ENCODE measurements around the gene CLCA4.
"Not testable (repeated sequence)": the region's sequence is repeated elsewhere in the genome, so short reads cannot be mapped to it uniquely, and the experiment has no call there.

The CLCA4 gene

DNA sequence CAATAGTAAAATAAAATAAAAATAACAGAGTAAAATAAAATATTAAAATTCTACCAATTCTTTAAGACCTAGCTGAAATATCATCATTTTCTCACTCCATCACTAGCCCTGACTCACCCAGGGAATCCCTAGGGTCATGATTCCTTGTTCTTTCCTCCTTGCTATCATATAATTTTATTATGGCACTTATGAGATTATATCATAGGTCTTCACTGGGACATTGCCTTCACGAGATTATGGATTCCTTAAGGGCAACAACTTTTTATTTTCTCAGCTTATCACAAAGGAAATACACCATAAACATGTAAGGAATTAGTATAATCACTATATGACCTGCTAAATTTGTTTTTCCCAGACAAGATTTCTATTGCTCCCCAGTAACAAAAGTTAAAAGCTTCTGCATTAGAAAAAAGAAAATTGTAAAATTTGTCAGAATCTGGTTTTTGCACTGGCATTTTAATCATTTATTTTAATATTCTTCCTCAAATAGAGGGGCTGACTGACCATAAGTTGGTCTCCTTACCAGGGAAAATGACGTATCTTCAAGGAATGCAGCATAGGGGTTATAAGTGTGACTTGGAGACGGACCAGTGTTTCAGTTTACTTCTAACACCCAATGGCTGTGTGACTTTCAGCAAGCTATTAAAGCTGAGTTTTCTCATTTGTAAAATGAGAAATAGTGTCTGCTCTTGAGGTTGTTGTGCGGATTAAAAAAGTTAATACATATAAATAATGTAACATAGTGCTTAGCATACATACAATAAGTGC, 8.8 kb upstream of the CLCA4 start:
- no peak for DNase-seq (ENCODE audit: low spot score)

DNA sequence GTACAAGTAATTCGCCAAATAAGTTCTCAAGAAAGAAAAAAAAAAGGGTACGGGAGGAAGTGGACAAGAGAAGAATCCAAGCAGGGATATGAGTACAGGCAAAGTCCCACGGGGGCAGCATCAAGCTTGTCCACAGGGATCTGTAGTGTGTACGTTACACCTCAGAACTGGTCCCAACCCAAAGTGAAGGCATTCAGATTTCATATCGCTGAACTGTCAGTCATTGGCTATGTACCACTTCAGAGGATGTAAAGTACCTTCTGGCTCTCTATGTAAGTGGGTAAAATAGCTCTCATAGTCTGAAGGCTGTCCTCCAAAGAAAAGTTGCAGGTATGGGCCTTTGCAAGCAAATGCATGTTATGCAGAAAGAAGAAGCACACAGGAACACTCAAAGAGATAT, 8.1 kb upstream of the CLCA4 start:
- no peak for DNase-seq (ENCODE audit: low spot score)

DNA sequence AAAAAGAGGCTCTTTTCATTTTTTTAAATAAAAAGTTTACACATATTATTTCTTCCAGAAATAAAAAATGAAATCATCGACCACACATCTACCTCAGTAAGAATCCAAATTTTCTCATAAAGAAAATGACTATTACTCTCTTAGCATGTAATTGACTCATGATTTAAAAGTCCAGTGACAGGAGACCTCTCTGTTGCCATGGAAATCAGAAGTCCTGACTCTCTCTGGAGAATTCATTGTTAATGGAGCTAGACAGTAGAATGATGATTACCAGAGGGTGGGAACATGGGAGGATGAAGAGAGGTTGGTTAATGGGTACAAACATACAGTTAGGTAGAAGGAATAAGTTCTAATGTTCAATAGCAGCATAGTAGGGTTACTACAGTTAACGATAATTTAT, 5.0 kb upstream of the CLCA4 start:
- no peak for DNase-seq (ENCODE audit: low spot score)

DNA sequence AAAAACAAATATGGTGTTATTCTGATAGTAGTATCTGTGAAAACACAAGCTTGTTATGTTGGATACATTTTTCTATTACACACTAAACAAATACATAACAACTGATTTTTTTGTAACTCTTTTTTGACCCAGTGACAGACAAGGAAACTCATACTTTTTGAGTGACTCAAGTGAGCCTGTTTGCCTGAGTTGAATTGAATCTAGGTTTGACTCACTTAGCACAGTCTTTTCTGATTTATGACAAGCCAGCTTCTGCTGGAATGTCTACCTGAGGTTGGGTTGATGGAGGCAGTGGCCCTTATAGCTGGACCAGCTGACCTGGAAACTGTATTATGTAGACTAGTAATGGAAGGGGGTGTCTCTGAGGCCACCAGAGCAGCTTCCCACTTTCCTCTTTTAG, 4.2 kb upstream of the CLCA4 start:
- DNase-seq (ENCODE audit: low spot score): no peak

DNA sequence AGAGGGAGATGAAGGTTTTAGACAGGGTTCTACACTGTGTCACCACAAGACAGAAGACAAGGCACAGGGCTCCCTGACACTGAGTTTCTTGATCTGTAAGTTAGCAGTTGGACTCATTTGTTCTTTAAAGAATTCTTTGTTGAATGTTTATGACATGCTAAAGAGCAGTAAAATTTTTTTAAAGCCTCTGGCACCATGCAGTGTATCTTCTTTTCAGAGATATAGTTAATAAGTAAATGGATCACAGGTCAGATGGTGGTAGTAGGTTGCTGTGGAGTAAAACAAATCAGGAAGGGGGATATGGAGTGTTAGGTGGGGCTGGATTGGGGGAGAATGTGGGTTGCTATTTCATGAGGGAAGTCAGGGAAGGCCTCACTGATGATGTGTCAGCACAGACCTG, 2.0 kb downstream of the CLCA4 start:
- no peak for DNase-seq (ENCODE audit: low spot score)

DNA sequence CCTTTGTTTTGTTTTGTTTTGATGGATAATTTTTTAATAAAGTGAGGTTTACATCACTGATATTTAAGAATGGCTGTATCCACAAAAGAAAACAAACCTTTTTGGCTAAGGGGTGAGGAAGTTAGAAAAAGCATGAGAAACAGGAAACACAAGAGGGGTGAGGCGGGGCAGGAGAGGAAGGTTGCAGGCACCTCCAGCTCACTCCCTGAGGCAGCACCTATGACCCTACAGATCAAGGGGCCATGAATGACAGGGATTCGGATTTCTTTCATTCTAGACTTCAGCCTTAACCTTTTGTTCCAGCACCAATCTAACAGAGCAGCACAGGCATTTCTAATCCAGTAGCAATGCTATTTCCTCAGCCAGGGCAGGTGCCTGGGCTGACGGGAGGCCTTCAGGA, 4.4 kb downstream of the CLCA4 start:
- no peak for DNase-seq (ENCODE audit: low spot score)

DNA sequence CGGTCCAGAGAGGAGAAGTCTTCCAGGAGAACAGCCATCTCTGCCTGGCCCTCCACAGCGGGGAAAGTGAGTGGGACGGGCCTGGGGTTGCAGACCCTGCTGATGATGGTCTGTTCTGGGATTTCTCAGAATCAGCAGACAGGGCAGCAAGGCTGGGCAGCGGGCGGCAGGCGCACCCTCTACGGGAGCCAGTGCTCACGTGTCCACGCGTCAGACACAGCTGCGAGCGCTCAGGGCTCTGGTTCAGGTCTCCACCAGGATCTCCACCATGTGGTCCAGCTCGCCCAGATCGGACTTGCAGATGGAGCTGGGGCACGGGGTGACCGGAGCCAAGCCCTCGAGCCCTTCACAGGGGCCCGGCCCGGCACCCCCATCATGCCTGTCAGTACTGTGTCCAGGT, 5.5 kb downstream of the CLCA4 start:
- DNase-seq (ENCODE audit: low spot score): no peak

DNA sequence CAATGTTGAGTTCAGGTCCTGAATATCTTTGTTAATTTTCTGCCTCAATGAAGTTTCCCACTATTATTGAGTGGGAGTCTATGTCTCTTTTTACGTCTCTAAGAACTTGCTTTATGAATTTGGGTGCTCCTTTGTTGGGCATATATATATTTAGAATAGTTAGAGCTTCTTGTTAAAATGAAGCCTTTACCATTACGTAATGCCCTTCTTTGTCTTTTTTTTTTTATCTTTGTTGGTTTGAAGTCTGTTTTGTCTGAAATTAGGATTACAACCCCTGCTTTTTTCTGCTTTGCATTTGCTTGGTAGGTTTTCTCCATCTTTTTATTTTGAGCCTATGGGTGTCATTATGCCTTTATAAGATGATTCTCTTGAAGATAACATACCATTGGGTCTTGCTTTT, 10.9 kb downstream of the CLCA4 start:
- DNase-seq (ENCODE audit: low spot score): no peak

DNA sequence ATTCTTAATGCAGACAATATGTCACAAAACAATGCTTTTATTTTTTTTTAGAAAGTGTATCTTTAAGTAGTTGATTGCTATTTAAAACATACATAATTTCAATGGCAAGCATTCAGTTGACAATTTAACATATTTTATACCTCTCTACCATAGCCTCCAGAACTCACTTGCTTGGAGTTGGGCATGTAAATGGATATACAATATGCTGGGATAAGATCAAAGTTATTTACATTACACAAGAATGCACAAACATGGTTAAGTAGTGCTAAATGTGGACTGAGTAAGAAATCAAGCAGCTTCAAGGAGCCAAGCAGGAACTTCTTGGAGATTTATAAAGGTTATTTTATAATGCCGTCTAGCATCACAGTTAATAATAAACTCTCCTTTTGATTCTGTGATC, 17.0 kb downstream of the CLCA4 start:
- no peak for DNase-seq (ENCODE audit: low spot score)

DNA sequence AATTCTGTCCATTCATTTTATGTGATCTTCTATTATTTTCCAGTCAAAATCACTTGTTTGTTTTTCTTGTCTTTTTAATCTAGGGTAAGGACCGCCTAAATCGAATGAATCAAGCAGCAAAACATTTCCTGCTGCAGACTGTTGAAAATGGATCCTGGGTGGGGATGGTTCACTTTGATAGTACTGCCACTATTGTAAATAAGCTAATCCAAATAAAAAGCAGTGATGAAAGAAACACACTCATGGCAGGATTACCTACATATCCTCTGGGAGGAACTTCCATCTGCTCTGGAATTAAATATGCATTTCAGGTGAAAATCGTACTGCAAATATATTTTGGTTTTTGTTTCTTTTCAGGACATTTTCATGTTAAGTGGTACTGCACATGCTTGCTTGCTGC, 20.5 kb downstream of the CLCA4 start:
- no peak for DNase-seq (ENCODE audit: low spot score)

DNA sequence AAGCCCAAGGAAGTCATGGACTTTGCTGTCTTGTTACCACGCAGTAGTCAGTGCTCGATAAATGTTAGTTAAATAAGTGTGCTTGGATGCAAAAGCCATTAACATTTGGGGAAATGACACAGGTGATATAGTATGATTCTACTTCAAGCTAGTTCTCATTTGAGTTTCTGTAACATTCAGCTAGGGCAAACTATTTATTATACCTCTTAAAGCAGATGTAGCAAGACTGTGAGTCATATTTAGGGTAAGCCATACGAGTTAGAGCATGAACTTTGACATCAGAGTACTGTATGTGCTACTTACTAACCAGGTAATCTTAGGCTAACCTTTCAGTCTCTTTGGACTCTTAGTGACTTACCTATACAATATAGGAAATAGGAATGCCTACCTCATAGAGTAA, 21.0 kb downstream of the CLCA4 start:
- DNase-seq (ENCODE audit: low spot score): no peak

DNA sequence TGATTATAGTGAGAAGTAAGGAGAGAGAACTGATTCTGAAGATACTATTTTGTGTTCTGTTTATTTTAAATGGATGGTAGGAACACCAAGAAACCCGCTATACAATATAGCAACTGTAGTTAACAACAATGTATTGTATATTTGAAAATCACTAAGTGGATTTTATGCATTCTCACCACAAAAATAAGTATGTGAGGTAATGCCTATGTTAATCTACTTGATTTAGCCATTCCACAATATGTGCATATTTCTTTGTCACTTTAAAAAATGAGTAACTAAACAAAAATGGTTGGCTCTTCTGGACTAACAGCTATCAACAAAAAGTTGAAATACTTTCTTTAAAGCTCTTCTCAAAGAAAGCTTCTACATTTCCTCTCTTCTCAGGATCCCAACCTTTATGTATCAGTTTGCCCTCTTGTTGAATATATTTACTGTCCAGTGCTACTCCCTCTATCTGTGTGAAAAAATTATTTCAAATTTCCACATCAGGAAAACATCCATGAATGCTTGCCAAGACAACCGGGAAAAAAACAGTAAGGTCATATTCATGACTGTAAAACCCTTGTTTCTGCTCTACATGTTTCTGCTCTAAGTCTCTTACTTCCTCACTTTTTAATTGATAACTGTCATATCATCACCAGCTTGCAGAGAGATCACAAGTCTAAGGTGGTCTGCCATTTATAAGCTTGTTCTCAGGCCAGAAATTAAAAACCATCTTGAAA, 27.0 kb downstream of the CLCA4 start:
- no peak for DNase-seq (ENCODE audit: low spot score)

DNA sequence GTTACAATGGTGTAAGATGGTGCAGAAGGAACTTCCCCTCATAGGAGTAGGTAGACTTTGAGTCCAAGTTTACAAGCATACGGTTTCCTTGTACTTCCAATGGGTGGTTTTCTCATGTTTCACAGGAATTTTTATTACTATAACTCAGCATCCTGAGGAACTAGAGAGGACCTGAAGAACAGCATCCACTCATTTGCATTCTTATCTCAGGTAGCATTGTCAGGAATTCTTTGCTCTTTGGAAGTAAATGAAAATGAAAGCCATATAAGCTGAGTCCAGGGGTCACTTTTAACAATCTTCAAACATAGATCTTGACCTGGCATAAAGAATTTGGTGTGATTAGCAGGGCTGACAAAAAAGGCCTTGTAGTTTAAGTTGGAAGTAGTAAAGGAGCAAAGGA, 34.4 kb downstream of the CLCA4 start:
- DNase-seq (ENCODE audit: low spot score): no peak

DNA sequence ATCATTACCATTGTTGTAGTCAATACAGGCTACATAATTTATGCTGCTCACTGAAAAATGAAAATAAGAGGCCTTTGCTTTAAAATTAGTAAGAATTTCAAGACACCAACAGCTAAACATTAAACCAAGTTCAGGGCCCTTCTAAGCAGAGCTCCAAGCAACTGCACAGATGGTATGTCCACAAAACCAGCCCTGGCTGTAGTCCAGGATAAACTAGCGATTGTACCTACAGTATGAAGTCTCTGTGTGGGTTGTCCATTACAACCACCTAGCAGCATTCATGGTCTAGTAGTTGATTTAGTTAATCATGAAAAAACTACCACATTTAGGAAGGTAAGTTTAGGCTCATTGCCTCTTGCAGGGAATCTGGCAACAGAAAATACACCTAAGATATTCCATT, 35.3 kb downstream of the CLCA4 start:
- no peak for DNase-seq (ENCODE audit: low spot score)

DNA sequence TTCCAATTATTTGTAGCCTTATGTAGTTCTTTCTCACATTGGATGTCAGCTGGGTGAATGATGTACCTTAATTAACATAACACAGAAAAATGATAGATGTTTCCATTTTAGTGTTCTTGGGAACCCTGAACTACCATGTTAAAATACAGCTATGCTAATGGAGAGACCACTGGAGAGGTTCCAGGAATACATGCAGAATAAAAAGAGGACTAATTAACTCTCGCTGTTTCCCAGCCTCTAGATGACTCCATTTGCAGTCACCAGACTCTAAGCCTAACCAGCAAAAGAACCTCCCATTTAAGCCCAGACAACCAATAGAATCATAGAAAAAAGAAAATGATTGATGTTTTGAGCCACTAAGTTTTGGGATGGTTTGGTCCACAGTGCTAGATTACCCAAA, 36.2 kb downstream of the CLCA4 start:
- DNase-seq (ENCODE audit: low spot score): no peak

DNA sequence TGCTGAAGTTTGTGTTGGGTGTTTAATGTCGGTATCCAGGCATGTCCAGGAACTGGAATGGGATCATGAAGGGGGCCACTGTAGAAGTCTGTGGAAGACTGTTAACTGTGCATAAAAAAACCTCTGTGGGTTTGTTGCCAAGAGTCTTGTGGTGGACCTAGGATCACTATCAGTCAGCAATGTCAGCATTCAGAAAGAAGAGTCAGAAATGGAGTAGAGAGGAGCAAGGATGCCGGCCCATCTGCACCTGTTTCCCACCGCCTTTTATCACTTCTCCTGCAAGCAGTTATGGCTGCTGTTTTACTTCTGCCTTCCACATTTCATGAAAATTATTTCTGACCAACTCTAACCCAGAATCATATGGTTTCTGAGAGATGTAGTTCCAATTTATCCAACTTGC, 36.7 kb downstream of the CLCA4 start:
- DNase-seq (ENCODE audit: low spot score): no peak

DNA sequence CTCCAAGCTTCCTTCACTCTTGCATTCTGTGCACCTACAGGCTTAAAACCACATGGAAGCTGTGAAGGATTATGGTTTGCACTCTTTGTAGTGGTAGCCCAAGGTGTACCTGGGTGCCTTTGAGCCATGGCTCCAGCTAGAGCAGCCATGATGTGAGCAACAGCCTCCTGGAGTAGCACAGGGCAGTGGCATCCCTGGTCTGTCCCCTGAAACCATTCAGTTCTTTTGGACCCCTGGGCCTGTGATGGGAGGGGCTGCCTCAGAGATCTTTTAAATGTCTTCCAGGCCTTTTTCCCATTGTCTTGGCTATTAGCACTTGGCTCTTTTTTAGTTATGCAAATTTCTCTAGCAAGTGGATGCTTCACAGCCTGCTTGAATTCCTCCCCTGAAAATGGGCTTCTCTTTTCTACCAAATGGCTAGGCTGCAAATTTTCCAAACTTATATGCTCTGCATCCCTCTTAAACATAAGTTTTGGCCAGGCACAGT, 47.4 kb downstream of the CLCA4 start:
- DNase-seq (ENCODE audit: low spot score): no peak

DNA sequence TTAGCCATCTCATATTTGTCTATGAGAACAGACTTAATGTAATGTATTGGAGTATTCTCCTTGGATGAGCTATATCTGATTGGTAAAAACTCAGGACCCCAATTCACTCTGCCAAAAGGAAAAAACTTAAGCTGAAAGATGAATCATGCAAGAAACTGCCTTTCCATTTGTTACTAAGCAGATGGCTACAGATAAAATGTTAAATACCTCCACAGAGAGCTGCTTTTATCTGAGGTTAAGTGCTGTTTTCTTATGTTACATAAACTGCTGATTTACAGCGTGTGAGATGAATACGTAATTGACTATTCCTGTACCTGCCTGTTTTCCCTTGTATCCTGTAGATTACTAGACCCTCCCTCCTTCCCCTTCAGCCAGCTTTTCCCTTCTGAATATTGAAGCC, 49.3 kb downstream of the CLCA4 start:
- no peak for DNase-seq (ENCODE audit: low spot score)

DNA sequence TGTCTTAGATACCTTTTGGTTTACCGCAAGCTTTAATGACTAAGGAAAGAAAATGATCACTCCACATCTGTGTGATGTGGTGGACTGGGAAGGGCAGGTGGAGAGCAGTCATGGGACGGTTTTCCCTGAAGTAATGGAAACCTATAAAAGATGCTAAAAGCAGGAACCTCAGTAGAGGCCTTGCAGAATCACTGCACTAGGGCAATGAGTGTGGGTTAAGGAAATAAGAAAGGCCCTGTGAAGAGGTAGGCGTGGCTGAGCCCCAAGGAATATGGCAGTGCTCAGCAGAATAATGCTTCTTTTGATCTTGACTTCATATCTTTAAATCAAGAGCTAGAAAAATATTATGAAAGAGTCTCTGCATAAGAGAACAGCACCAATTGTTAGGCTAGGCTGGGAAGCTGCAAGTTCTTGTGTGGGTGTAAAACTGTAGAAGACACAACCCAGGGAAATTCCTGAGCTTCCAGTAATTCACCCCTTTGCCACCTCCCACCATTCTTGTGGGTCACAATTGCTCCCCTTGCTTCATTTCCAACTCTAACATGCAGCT, 49.9 kb downstream of the CLCA4 start:
- no peak for DNase-seq (ENCODE audit: low spot score)

DNA sequence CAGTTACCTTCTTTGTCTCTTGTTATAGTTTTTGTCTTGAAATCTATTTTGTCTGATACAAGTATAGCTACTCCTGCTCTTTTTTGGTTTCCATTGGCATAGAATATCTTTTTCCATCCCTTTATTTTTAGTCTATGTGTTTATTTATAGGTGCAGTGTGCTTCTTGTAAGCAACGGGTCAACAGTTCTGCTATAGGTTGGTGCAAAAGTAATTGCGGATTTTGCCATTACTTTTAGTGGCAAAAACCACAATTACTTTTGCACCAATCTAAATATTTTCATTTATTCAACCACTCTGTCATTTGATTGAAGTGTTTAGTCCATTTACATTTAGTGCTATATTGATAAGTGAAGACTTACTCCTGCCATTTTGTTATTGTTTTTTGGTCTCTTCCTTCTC, 59.2 kb downstream of the CLCA4 start:
- not testable (repeated sequence) for DNase-seq (ENCODE audit: low spot score)

DNA sequence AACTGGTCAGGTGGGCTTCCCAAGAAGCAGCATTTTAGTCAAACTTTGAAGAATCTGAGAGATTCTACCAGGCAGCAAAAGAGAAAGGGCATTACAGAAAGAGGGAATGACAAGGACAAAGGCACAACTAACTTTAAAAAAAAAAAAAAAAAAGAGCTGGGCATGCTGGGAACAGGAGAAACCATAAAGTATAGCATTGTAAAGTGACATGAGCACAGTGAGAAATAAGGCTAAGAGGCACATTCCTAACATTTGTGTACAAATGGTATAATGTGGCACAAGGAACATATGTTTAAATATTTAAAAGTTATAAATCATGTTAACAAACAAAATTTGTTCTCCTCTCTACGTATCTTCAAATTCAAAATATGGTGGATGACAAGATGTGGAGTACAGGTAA, 69.6 kb downstream of the CLCA4 start:
- no peak for DNase-seq (ENCODE audit: low spot score)

DNA sequence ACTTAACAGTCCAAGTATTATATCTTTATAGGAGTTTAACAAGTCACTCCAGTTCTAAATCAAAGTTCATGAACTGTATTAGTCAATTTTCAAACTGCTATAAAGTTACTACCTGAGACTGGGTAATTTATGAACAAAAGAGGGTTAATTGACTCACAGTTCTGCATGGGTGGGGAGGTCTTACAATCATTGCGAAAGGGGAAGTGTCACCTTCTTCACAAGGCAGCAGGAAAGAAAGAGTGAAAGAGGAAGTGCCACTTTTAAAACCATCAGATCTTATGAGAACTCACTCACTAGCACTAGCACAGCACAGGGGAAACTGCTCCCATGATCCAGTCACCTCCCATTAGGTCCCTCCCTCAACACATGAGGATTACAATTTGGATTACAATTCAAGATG, 70.0 kb downstream of the CLCA4 start:
- no peak for DNase-seq (ENCODE audit: low spot score)

DNA sequence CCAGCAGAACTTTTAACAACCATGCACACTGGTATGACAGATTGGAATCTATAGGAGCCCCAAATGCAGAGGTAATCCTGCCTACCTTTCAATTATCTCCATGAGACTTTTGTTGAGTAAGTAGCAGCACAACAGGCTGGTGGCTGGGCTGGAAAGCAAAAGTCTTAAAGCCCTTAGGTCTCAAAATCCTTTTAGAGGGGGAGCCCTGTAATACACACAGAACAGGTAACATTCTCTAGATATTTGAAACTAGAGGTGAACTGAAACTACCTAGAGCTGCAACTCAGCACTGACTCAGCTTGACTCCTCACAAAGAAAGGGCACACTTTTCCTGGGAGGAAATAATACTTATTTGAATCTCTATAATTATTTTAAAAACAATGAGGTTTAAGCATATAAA, 71.5 kb downstream of the CLCA4 start:
- no peak for DNase-seq (ENCODE audit: low spot score)

DNA sequence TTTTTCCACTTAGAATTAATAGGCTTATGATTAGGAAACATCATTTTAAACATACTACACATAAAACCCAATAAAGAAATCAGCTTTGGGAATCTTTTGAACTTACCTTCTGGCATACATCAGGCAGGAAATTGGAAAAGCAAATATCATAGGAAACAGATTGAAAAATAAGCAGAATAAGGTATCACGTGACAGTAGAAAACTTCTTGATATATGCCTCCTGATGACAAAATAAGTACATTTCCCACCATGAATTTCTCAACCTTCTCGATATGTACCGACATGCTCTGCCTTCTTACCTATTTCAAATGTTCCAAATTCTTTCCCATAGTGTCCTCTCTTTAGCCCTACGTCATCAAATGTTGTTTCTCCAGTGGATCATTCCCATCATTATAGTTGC, 72.4 kb downstream of the CLCA4 start:
- no peak for DNase-seq (ENCODE audit: low spot score)
